HEK293T (cell line): ENCODE results near the gene TXNRD2.

Experiments
- CTCF ChIA-PET: fragments of 350-600 bp; formaldehyde crosslinking; extraction: SDS; loops from one replicate; lab custom pipeline; 2021; ENCODE audit warnings: antibody characterized with exemption, inconsistent platforms; lab: Yijun Ruan, JAX
- POLR2A ChIA-PET: fragments of 350-600 bp; formaldehyde crosslinking; extraction: SDS; loops from one replicate; lab custom pipeline; 2020; ENCODE audit warnings: antibody characterized with exemption, inconsistent platforms; lab: Yijun Ruan, JAX
- DNase-seq: peaks from one replicate; pipeline ENCODE4 v3.0.0; 2012; ENCODE audit warnings: mixed read lengths; ENCODE audit errors: extremely low spot score
- ARNT ChIP-seq: fragments of 450-650 bp; IDR thresholded peaks from 2 replicates; pipeline ENCODE4 v1.6.1; 2017; ENCODE audit warnings: mild to moderate bottlenecking
- BHLHE40 ChIP-seq: fragments of 450-650 bp; IDR thresholded peaks from 2 replicates; pipeline ENCODE4 v1.6.1; 2016; ENCODE audit warnings: mild to moderate bottlenecking, moderate library complexity, borderline replicate concordance
- CTBP1 ChIP-seq: fragments of 450-650 bp; IDR thresholded peaks from 2 replicates; pipeline ENCODE4 v1.6.1; 2016; ENCODE audit warnings: borderline replicate concordance
- ELF4 ChIP-seq: fragments of 450-650 bp; IDR thresholded peaks from 2 replicates; pipeline ENCODE4 v1.6.1; 2017; ENCODE audit warnings: antibody characterized with exemption
- FOXA1 ChIP-seq: fragments of 450-650 bp; IDR thresholded peaks from 2 replicates; pipeline ENCODE4 v1.6.1; 2016; ENCODE audit warnings: mild to moderate bottlenecking
- FOXK2 ChIP-seq: fragments of 450-650 bp; IDR thresholded peaks from 2 replicates; pipeline ENCODE4 v1.6.1; 2016; ENCODE audit warnings: mild to moderate bottlenecking
- FOXM1 ChIP-seq: fragments of 450-650 bp; IDR thresholded peaks from 2 replicates; pipeline ENCODE4 v1.6.1; 2017; ENCODE audit warnings: mild to moderate bottlenecking, borderline replicate concordance
- HDGF ChIP-seq: fragments of 450-650 bp; IDR thresholded peaks from 2 replicates; pipeline ENCODE4 v1.6.1; 2017; ENCODE audit warnings: antibody characterized with exemption, borderline replicate concordance
- L3MBTL2 ChIP-seq: fragments of 450-650 bp; conservative IDR thresholded peaks from 2 replicates; pipeline ENCODE4 v1.6.1; 2016; ENCODE audit warnings: mild to moderate bottlenecking
- LEF1 ChIP-seq: fragments of 450-650 bp; IDR thresholded peaks from 2 replicates; pipeline ENCODE4 v1.6.1; 2017; ENCODE audit warnings: mild to moderate bottlenecking, borderline replicate concordance
- NFRKB ChIP-seq: fragments of 450-650 bp; IDR thresholded peaks from 2 replicates; pipeline ENCODE4 v1.6.1; 2016; ENCODE audit warnings: mild to moderate bottlenecking, moderate library complexity
- PKNOX1 ChIP-seq: fragments of 450-650 bp; IDR thresholded peaks from 2 replicates; pipeline ENCODE4 v1.6.1; 2016
- SP1 ChIP-seq: fragments of 450-650 bp; IDR thresholded peaks from 2 replicates; pipeline ENCODE4 v1.6.1; 2017
- SUZ12 ChIP-seq: fragments of 450-650 bp; IDR thresholded peaks from 2 replicates; pipeline ENCODE4 v1.6.1; 2016; ENCODE audit warnings: mild to moderate bottlenecking
- TARDBP ChIP-seq: fragments of 450-650 bp; IDR thresholded peaks from 2 replicates; pipeline ENCODE4 v1.6.1; 2016
- ZNF384 ChIP-seq: fragments of 450-650 bp; IDR thresholded peaks from 2 replicates; pipeline ENCODE4 v1.6.1; 2016

Gene TXNRD2

GRCh38 chr22:19905347-19906276 is 36.0 kb downstream of the TXNRD2 start:
- POLR2A ChIA-PET = interaction anchor here (1.0 to 1.1 kb wide), 2 partner anchors 175 to 473 kb away, joined by 3 read pairs; partner anchors contain the start of gene MRPL40
- no peak for DNase-seq
- CTCF ChIA-PET = interaction anchor here (0.5 to 3.3 kb wide), 5 partner anchors 16 to 176 kb away, joined by 3 to 16 read pairs (median 5); no protein-coding TSS in a partner anchor
- TF ChIP-seq ARNT = no peak
- no peak for TF ChIP-seq TARDBP
- TF ChIP-seq NFRKB = no peak
- peak; percentile 83 for TF ChIP-seq ZNF384
- TF ChIP-seq PKNOX1 = peak; percentile 65

- ChIA-PET CTCF (interaction anchor here (1.0 to 3.3 kb wide), 3 partner anchors 15 to 181 kb away, joined by 4 to 16 read pairs (median 5); partner anchors contain the start of gene GP1BB), POLR2A (interaction anchor here (0.7 to 1.1 kb wide), 3 partner anchors 54 to 473 kb away, joined by 3 to 4 read pairs (median 3); partner anchors contain the start of gene MRPL40)
- no peak for TF ChIP-seq ZNF384
- TF ChIP-seq PKNOX1 = peak; percentile 58
- DNase-seq = no peak
Measured at GRCh38 chr22:19904935-19905334, 36.7 kb downstream of the TXNRD2 start.

GRCh38 chr22:19904174-19904856 is 37.3 kb downstream of the TXNRD2 start:
- no peak for TF ChIP-seq TARDBP
- no peak for TF ChIP-seq FOXK2
- TF ChIP-seq LEF1 = no peak
- no peak for TF ChIP-seq PKNOX1
- TF ChIP-seq BHLHE40 = no peak
- no peak for TF ChIP-seq FOXA1
- TF ChIP-seq ARNT = no peak
- TF ChIP-seq ELF4 = no peak
- TF ChIP-seq CTBP1 = no peak
- no peak for TF ChIP-seq ZNF384
- no peak for TF ChIP-seq HDGF
- TF ChIP-seq L3MBTL2 = no peak
- TF ChIP-seq FOXM1 = no peak
- no peak for TF ChIP-seq NFRKB
- TF ChIP-seq SUZ12 = no peak
- TF ChIP-seq SP1 = no peak
- CTCF ChIA-PET = interaction anchor here (1.0 to 3.3 kb wide), 4 partner anchors 14 to 181 kb away, joined by 3 to 16 read pairs (median 4); partner anchors contain the start of gene GP1BB
- POLR2A ChIA-PET = interaction anchor here (0.7 to 1.1 kb wide), 3 partner anchors 54 to 472 kb away, joined by 3 to 4 read pairs (median 3); partner anchors contain the start of gene MRPL40
- no peak for DNase-seq

- no peak for DNase-seq
- ChIA-PET CTCF (interaction anchor here (0.7 to 3.3 kb wide), 3 partner anchors 16 to 173 kb away, joined by 3 to 16 read pairs (median 3); no protein-coding TSS in a partner anchor), POLR2A (interaction anchor here (1.9 kb wide), 1 partner anchor 48 kb away, joined by 6 read pairs; no protein-coding TSS in a partner anchor)
- TF ChIP-seq ZNF384 (no peak), CTBP1 (no peak), NFRKB (no peak), FOXM1 (no peak), FOXA1 (no peak), ARNT (no peak), TARDBP (no peak), LEF1 (no peak), L3MBTL2 (no peak), SUZ12 (no peak), SP1 (no peak), BHLHE40 (no peak), PKNOX1 (no peak), HDGF (no peak), FOXK2 (no peak), ELF4 (no peak)
Measured at GRCh38 chr22:19903513-19903912, 38.1 kb downstream of the TXNRD2 start.

GRCh38 chr22:19903031-19903430 is 38.6 kb downstream of the TXNRD2 start:
- ChIA-PET POLR2A (interaction anchor here (1.9 kb wide), 1 partner anchor 47 kb away, joined by 6 read pairs; no protein-coding TSS in a partner anchor), CTCF (interaction anchor here (0.7 to 3.3 kb wide), 3 partner anchors 15 to 173 kb away, joined by 3 to 16 read pairs (median 3); no protein-coding TSS in a partner anchor)
- no peak for DNase-seq
- TF ChIP-seq ARNT (no peak), SUZ12 (no peak), TARDBP (no peak), L3MBTL2 (no peak), LEF1 (no peak), HDGF (no peak), SP1 (no peak), ZNF384 (no peak), FOXK2 (no peak), PKNOX1 (no peak), FOXM1 (no peak), ELF4 (no peak), NFRKB (no peak), FOXA1 (no peak), BHLHE40 (no peak), CTBP1 (no peak)
